Fibroblast of skin of left quadriceps (primary cell): Measurements from ENCODE around the gene PHLDA2.

Experiments
- DNase-seq, 2 experiments: peaks; one replicate each; pipeline ENCODE4 v3.0.0-alpha.2; 2013; ENCODE audit warnings: low read depth in 2 of 2

PHLDA2 gene

GRCh38 chr11:2897048-2897447, 32.2 kb downstream of the PHLDA2 start:
- DNase-seq: no peak

DNA sequence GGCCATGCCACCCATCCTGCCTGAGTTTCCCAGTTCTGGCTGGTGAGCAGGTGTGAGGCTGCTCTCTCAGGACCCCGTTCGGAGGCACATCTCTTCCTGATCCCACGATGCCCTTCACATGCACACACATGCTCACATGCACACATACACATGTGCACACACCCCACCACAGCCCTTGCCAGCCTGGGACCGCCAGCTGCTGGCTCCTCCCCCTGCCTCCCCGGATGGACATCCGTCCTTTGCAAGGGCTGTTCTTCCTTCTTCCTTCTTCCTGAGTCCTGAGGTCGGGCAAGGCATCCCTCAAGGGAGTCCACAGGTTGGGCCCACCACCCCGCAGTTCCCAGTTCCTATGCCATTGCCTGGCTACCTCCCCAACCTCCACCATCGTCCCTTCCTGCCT, 33.2 kb downstream of the PHLDA2 start:
- DNase-seq: no peak

GRCh38 chr11:2893935-2894334, 35.3 kb downstream of the PHLDA2 start:
- DNase-seq: no peak

GRCh38 chr11:2892967-2893528, 36.2 kb downstream of the PHLDA2 start:
- no peak for DNase-seq

GRCh38 chr11:2892215-2892966, 36.8 kb downstream of the PHLDA2 start:
- no peak for DNase-seq

- DNase-seq: no peak
Observed at GRCh38 chr11:2891326-2892214, 37.6 kb downstream of the PHLDA2 start.

GRCh38 chr11:2890466-2891294, 38.5 kb downstream of the PHLDA2 start:
- no peak for DNase-seq

DNA sequence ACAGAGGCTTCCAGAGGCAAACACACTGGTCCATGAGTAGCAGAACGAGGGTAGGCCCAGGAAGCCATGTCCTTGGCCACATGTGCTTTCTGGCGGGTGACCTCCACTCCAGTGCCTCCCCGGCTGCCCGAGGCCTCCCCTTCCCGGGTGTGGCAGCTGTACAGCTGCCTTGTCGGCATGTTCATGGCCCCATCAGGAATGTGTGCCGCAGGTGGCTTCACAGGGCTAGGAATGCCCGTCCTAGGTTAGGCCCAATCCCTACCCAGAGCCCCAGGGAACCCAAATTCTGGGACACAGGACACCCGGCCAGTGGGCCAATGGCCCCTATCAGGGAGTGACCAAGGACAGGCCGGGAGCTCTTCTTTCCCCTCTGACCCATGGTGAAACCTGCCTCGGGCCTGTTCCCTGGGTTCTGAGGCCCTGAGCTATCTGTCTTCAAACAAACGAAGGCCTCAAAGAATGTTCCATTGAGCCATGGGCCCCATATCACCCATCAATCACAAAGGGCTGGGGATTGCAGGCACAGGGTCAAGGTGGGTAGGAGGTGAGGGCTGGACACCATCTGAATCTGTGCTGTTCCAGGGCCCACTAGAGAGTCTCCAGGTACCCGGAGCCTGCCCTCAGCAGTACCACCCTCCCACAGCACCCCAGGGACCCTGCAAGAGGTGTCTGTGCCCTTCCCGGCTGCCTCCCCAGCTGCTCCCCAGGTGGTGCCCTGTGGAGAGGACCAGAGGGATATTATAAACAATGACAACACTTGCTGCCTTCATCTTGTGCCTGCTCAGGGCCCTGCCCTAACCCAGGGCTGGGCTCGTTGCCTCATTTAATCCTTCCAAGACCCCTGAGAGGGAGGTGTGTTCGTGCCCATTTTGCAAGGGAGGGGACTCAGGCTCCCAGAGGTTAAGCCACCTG, 39.6 kb downstream of the PHLDA2 start:
- no peak for DNase-seq

DNA sequence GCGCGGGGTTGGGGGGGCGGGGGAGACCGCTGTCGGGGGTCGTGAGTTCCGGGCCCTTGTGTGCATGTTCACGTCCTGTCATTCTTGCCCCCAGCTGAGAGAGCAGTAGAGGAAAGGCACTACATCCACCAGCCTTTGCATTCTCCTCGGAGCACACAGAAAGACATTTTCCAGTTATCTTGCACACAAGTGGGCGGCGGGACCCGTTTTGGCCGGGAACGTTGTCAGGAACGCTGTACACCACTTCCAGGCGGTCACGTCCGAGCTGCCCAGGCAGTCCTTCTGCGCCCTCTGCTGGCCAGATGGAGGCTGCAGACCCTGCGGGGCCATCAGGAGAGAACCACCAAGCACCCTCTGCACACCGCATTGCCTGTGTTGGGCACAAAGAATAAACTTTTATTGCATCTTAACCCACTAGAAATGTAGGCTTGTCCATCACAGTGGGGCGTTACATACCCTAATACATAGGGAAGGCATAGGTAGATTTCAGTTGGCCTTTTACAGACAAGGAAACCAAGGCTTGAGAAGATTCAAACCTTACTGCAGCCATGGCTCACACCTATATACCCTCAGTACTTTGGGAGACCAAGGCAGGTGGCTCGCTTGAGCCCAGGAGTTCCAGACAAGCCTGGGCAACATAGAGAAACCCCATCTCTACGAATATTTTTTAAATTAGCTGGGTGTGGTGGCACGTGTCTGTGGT, 40.8 kb downstream of the PHLDA2 start:
- peak; percentile 64 to 65 for DNase-seq

- no peak for DNase-seq
Observed at GRCh38 chr11:2887515-2888195, 41.6 kb downstream of the PHLDA2 start.

DNA sequence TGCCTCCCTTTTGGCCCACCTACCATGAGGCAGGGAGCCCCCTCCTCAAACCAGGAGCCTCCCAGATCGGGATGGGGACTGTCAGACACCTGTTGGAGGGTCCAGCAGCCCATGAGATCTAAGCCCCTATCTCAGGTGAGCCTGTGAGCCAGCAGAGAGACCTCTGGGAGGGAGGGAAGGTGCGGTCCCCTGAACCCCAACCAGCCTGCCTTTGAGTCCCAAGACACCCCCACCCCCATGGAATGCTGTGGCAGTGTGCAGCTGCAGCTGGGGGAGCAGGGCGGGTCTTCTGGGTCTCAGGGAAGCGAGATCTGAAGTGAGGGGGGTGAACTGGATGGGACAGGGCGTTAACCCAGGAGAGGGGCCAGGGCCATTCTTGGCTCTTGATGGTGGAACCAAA, 42.3 kb downstream of the PHLDA2 start:
- DNase-seq: no peak

DNA sequence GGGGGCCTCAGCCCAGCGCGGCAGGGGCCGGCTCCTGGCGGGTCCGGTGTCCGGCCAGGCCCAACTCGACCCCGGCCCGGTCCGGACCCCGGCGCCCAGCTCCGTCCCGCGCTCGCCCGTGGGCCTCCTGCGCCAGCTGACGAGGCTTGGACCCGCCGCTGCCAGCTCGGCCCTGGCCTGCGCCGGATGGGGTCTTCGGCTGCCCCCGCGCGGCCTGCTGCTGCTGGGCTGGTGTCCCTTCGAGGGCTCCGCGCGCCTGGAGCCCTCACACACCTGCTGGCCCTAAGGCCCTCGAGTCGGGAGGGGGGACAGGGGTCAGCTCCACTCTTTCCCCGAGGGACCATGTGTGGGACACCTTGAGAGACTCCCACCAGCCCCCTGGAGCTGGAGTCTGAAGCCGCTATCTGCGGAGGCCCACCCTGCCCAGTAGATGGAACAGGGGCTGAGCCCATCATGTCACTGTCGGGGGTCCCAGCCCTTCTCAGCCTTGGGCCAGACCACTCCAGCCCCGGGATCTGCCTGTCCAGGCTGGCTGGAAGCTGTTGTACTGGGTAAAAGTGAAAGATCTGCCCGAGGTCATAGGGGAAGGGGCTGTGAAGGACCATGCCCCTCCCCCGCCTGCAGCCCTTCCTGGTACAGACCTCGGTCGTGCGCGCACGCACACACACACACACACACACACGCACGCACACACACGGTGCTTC, 42.9 kb downstream of the PHLDA2 start:
- peak in 1 of 2 experiments; percentile 17 for DNase-seq

- DNase-seq: peak; percentile 74 to 79
Observed at GRCh38 chr11:2885678-2886081, 43.5 kb downstream of the PHLDA2 start, which contains the start of gene CDKN1C. Gene CDKN1C (minus strand): TSS chr11:2885775. CDS start chr11:2885456, 319 bp downstream.

- DNase-seq: no peak
Observed at GRCh38 chr11:2885017-2885677, 44.1 kb downstream of the PHLDA2 start.

GRCh38 chr11:2883979-2884815, 45.0 kb downstream of the PHLDA2 start:
- no peak for DNase-seq

DNA sequence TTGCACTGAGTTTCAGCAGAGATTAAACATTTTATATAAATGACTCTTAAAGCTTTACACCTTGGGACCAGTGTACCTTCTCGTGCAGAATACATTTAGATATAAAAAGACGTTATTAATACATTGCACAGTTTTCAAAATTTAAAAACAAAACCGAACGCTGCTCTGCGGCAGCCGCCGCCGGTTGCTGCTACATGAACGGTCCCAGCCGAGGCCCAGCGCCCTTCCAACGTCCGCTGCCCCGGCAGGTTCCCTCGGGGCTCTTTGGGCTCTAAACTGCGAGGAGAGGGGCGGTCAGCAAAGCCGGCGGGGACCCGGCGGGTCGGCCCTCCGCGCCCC, 45.6 kb downstream of the PHLDA2 start:
- no peak for DNase-seq

DNA sequence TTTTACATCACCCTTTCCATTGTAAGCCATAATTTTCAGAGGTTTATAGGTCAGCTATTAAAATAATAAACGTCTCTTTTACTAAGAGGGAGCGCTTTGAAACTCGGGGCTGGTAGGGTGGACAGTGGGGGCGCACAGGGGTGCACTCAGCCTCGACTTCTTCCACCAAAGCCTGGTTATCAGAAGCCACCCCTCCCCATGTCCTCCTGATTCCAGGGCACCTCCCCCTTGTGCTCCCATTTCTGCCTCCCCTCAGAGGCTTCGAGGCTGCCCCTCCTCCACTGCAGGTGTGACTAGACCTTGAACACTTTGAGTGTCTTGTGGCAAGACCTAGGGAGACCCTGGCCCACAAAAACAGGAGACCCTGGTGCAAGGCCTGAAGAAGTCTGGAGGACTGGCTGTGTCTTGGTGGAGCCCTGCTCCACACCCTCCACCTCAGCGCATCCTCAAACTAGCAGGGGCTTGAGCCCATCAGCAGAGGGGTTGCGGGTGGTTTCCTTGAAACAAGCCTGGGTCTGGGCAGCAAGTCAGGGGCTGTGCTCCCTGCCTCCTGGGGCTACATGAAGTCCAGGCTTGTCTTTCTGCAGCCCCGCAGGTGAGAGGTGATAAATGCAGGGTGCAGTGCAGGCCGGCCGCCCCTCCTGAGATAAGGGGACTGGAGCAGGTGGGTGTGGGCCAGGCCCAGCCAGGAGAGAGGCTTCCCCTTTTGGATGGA, 46.7 kb downstream of the PHLDA2 start:
- no peak for DNase-seq
